GM18909 (cell line): ENCODE results near the gene ZDHHC7.
"Not testable (repeated sequence)": the region's sequence is repeated elsewhere in the genome, so short reads cannot be mapped to it uniquely, and the experiment has no call there.

Experiments
- ATAC-seq: cut with Tn5 transposase; IDR thresholded peaks from one replicate; pipeline ENCODE4 v1.9.1; 2021; ENCODE audit warnings: mild to moderate bottlenecking; ENCODE audit not compliant: unreplicated experiment, poor library complexity

ZDHHC7 gene

GRCh38 chr16:85045077-85045476, 33.7 kb upstream of the ZDHHC7 start:
- no peak for ATAC-seq

- no peak for ATAC-seq
These were observed 31.3 kb upstream of the ZDHHC7 start for GRCh38 chr16:85042606-85043005.

- no peak for ATAC-seq
These were observed 30.8 kb upstream of the ZDHHC7 start for GRCh38 chr16:85042167-85042526.

GRCh38 chr16:85041219-85042166, 30.2 kb upstream of the ZDHHC7 start:
- no peak for ATAC-seq

GRCh38 chr16:85040685-85041084, 29.4 kb upstream of the ZDHHC7 start:
- ATAC-seq: no peak

GRCh38 chr16:85037721-85038120, 26.4 kb upstream of the ZDHHC7 start:
- ATAC-seq: no peak

GRCh38 chr16:85037050-85037410, 25.7 kb upstream of the ZDHHC7 start:
- ATAC-seq: no peak

- no peak for ATAC-seq
These were observed 25.1 kb upstream of the ZDHHC7 start for GRCh38 chr16:85036236-85037049.

GRCh38 chr16:85034591-85035433, 23.5 kb upstream of the ZDHHC7 start:
- no peak for ATAC-seq

GRCh38 chr16:85033171-85033570, 21.8 kb upstream of the ZDHHC7 start:
- no peak for ATAC-seq

GRCh38 chr16:85032187-85032586, 20.9 kb upstream of the ZDHHC7 start:
- not testable (repeated sequence) for ATAC-seq

GRCh38 chr16:85031451-85031850, 20.1 kb upstream of the ZDHHC7 start:
- no peak for ATAC-seq

- ATAC-seq: no peak
These were observed 18.7 kb upstream of the ZDHHC7 start for GRCh38 chr16:85029981-85030401.

- ATAC-seq: no peak
These were observed 18.1 kb upstream of the ZDHHC7 start for GRCh38 chr16:85029408-85029784.

GRCh38 chr16:85028685-85029407, 17.5 kb upstream of the ZDHHC7 start:
- ATAC-seq: no peak

GRCh38 chr16:85027958-85028684, 16.8 kb upstream of the ZDHHC7 start:
- ATAC-seq: no peak

- ATAC-seq: peak; percentile 86
These were observed 16.1 kb upstream of the ZDHHC7 start, which contains the start of gene KIAA0513 for GRCh38 chr16:85027349-85027957. KIAA0513 (plus strand) TSS chr16:85027795; CDS start chr16:85067072, 39,277 bp downstream.

- no peak for ATAC-seq
These were observed 15.4 kb upstream of the ZDHHC7 start for GRCh38 chr16:85026703-85027102.
